Fibroblast of lung (primary cell): ENCODE measurements around the gene PDILT. TPM values are rescaled to one million over a fixed set of nuclear protein-coding genes. Genes with fewer than 3 reads are reported as not detected.
"Not testable (repeated sequence)": the region's sequence is repeated elsewhere in the genome, so short reads cannot be mapped to it uniquely, and the experiment has no call there.

Source experiments
- DNase-seq, 2 donors: peaks; one replicate each; pipeline versions ENCODE4 v3.0.0 to v3.0.0-alpha.2; 2010; ENCODE audit warnings: low read depth in 2 of 2
- H2AFZ ChIP-seq: 2 replicates; pipeline ENCODE4 v1.5.1; 2012; ENCODE audit warnings: low read length, control low read depth, inconsistent platforms
- H3K27ac ChIP-seq: 2 replicates; pipeline ENCODE4 v1.5.1; 2011; ENCODE audit warnings: low read length, control low read depth; ENCODE audit not compliant: insufficient read depth
- H3K27me3 ChIP-seq: 2 replicates; pipeline ENCODE4 v1.5.1; 2011; ENCODE audit warnings: mild to moderate bottlenecking, low read length; ENCODE audit not compliant: control insufficient read depth, insufficient read depth
- H3K36me3 ChIP-seq: 2 replicates; pipeline ENCODE4 v1.5.1; 2011; ENCODE audit warnings: low read length; ENCODE audit not compliant: control insufficient read depth, insufficient read depth
- H3K4me1 ChIP-seq: 2 replicates; pipeline ENCODE4 v1.5.1; 2011; ENCODE audit warnings: low read length; ENCODE audit not compliant: control insufficient read depth, insufficient read depth; ENCODE audit errors: extremely low read depth
- H3K4me2 ChIP-seq: 2 replicates; pipeline ENCODE4 v1.5.1; 2011; ENCODE audit warnings: low read length, control low read depth; ENCODE audit not compliant: insufficient read depth; ENCODE audit errors: extremely low read depth
- H3K4me3 ChIP-seq, 4 experiments: fragments of 200-600 bp in 1 of 4; sonication (generic) in 1 of 4; replicated peaks in 1 of 4; 2 replicates each; pipeline ENCODE4 v1.5.1; 2011 to 2016; ENCODE audit warnings: low read length in 4 of 4, low read depth in 3 of 4, mild to moderate bottlenecking in 3 of 4, control low read depth in 2 of 4, inconsistent platforms in 1 of 4, mixed read lengths in 1 of 4; ENCODE audit not compliant: insufficient read depth in 1 of 4; ENCODE audit errors: control extremely low read depth in 1 of 4
- H3K79me2 ChIP-seq: 2 replicates; pipeline ENCODE4 v1.5.1; 2012; ENCODE audit warnings: mild to moderate bottlenecking, low read length, inconsistent platforms; ENCODE audit not compliant: control insufficient read depth, insufficient read depth
- H3K9ac ChIP-seq: 2 replicates; pipeline ENCODE4 v1.5.1; 2011; ENCODE audit warnings: mild to moderate bottlenecking, low read length, control low read depth; ENCODE audit not compliant: insufficient read depth
- H3K9me3 ChIP-seq: 2 replicates; pipeline ENCODE4 v1.5.1; 2012; ENCODE audit warnings: low read depth, low read length; ENCODE audit not compliant: control insufficient read depth, insufficient read depth
- H4K20me1 ChIP-seq: 2 replicates; pipeline ENCODE4 v1.5.1; 2011; ENCODE audit warnings: low read length; ENCODE audit not compliant: control insufficient read depth, insufficient read depth; ENCODE audit errors: extremely low read depth
- EZH2 ChIP-seq: IDR thresholded peaks from 2 replicates; pipeline ENCODE4 v1.5.1; 2012; ENCODE audit warnings: low read length, control low read depth, mild to moderate bottlenecking; ENCODE audit errors: missing control alignments
- polyA plus RNA-seq, 2 donors: library from polyadenylated mRNA; depleted of rRNA in 1 of 2; stranded (reverse) in 1 of 2; unstranded in 1 of 2; fragments of >200 nt; gene quantifications; 2 replicates each; pipeline ENCODE4 v1.2.1, GENCODE V29; 2011 to 2012; ENCODE audit warnings: missing spikeins in 1 of 2
- total RNA-seq: library from RNA; depleted of rRNA; stranded (reverse); fragments of >200 nt; gene quantifications from 2 replicates; pipeline ENCODE4 v1.2.1, GENCODE V29; 2014
- TF ChIP-seq, protein P1 (sequence below), 2 donors: IDR thresholded peaks in 1 of 2; conservative IDR thresholded peaks in 1 of 2; 1 replicate in 1 of 2; 2 replicates in 1 of 2; pipeline ENCODE4 v1.5.1; 2011 to 2012; ENCODE audit warnings: low read length in 2 of 2, control low read depth in 1 of 2, inconsistent platforms in 1 of 2, low read depth in 1 of 2, mild to moderate bottlenecking in 1 of 2

PDILT gene
- total and polyA plus RNA-seq, 2 donors (not counting 1 experiment from before 2014, with no cell fraction given): not detected

DNA sequence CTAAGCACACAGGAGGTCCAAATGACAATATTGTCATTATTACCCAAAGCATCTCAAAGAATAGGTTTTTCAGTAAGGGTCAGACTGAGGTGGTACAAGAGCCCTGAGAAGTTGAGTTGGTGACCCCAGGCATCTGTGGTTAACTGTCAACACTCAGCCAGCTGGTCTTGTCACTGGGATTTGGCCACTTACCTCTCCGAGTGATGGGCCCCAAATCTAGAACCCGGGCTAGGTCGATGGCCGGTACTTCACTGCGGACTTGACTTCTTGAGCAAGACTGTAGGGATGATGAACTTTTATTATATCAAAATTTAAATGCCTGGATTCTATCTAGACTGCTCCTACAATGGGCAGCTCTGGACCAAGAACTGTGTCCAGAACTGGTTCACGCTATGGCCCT, 88.8 kb downstream of the PDILT start:
- H3K4me1 ChIP-seq: no peaks in the 10 kb centered on the region
- H3K36me3 ChIP-seq: no peaks in the 10 kb centered on the region
- no peaks in the 10 kb centered on the region for H4K20me1 ChIP-seq
- H3K4me2 ChIP-seq: no peak overlapping the region
- H3K27me3 ChIP-seq: no peaks in the 10 kb centered on the region
- TF ChIP-seq, protein P1, sequence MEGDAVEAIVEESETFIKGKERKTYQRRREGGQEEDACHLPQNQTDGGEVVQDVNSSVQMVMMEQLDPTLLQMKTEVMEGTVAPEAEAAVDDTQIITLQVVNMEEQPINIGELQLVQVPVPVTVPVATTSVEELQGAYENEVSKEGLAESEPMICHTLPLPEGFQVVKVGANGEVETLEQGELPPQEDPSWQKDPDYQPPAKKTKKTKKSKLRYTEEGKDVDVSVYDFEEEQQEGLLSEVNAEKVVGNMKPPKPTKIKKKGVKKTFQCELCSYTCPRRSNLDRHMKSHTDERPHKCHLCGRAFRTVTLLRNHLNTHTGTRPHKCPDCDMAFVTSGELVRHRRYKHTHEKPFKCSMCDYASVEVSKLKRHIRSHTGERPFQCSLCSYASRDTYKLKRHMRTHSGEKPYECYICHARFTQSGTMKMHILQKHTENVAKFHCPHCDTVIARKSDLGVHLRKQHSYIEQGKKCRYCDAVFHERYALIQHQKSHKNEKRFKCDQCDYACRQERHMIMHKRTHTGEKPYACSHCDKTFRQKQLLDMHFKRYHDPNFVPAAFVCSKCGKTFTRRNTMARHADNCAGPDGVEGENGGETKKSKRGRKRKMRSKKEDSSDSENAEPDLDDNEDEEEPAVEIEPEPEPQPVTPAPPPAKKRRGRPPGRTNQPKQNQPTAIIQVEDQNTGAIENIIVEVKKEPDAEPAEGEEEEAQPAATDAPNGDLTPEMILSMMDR (conservative IDR thresholded peaks at IDR 0.05 in 1 of 2, IDR thresholded peaks at IDR 0.05 in 1 of 2; ENCODE audit: low read depth in 1 of 2, low read length in 2 of 2): no peak
- no peak for TF ChIP-seq EZH2
- H3K4me3 ChIP-seq: no peak overlapping the region
- H3K79me2 ChIP-seq: no peaks in the 10 kb centered on the region
- DNase-seq: no peak
- H2AFZ ChIP-seq: no peak overlapping the region
- H3K9ac ChIP-seq: no peak overlapping the region
- H3K27ac ChIP-seq: no peak overlapping the region
- H3K9me3 ChIP-seq: no peaks in the 10 kb centered on the region

DNA sequence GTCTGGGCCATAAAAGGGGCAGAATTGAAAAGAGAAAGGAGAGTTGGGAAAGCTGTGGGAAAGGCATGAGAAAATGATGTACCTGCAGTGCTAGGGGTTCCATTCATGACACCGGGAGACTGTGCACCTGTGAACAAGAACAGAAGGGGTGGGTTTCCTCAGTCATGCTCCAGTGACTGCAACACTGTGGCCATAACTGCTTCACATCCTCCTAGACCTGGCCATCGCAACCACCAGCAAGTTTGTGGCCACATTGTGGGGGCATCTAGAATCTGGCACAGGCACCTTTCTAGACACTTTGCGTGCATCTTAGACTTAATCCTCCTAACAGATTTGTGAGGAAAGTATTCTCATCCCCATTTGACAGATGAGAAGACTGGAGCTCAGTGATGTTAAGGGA, 90.0 kb downstream of the PDILT start:
- Histone ChIP-seq H3K27ac (no peak overlapping the region), H3K36me3 (no peaks in the 10 kb centered on the region), H3K9ac (no peak overlapping the region), H4K20me1 (no peaks in the 10 kb centered on the region), H3K79me2 (no peaks in the 10 kb centered on the region), H3K27me3 (no peaks in the 10 kb centered on the region), H3K4me2 (no peak overlapping the region), H2AFZ (no peak overlapping the region), H3K4me3 (no peak overlapping the region), H3K4me1 (no peaks in the 10 kb centered on the region), H3K9me3 (no peaks in the 10 kb centered on the region)
- TF ChIP-seq EZH2: no peak
- TF ChIP-seq, protein P1 (conservative IDR thresholded peaks at IDR 0.05 in 1 of 2, IDR thresholded peaks at IDR 0.05 in 1 of 2; ENCODE audit: low read depth in 1 of 2, low read length in 2 of 2): no peak
- no peak for DNase-seq

DNA sequence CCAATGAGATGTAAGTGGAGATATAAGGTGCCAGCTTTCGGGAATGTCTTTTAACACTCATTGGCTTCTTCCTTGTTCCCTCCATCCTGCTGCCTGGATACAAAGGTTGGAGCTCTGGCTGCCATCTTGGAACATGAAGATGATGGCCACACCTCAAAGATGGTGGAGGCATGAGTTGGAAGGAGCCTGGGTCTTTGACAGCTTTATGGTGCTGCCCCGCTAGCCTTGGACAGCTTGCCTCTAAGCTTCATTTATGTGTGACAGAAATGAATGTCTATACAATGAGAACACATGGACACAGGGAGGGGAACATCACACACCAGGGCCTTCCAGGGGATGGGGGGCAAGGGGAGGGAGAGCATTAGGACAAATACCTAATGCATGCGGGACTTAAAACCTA, 90.8 kb downstream of the PDILT start:
- Histone ChIP-seq H3K9ac (no peak overlapping the region), H2AFZ (no peak overlapping the region)
- TF ChIP-seq, protein P1 (conservative IDR thresholded peaks at IDR 0.05 in 1 of 2, IDR thresholded peaks at IDR 0.05 in 1 of 2; ENCODE audit: low read depth in 1 of 2, low read length in 2 of 2): no peak
- TF ChIP-seq EZH2: no peak

DNA sequence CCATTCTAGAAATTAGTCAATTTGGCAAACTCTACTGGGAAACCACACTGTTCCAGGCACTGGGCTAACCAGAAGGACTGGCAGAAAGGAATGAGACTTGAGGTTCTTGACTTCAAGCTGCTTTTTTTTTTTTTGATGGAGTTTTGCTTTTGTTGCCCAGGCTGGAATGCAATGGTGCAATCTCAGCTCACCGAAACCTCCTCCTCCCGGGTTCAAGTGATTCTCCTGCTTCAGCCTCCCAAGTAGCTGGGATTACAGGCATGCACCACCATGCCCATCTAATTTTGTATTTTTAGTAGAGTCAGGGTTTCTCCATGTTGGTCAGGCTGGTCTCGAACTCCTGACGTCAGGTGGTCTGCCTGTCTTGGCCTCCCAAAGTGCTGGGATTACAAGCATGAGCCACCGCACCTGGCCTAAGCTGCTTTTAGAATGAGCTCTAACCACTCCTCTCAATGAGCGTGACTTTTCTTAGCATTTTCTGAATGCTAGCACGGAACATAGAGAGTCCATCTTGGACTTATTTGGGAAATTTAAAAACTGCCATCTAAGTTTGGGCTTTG, 91.9 kb downstream of the PDILT start:
- not testable (repeated sequence) for H3K4me3 ChIP-seq, H3K27me3 ChIP-seq, H3K27ac ChIP-seq, H3K9me3 ChIP-seq, H4K20me1 ChIP-seq, H3K9ac ChIP-seq, H2AFZ ChIP-seq, H3K4me2 ChIP-seq, H3K4me1 ChIP-seq, DNase-seq, H3K36me3 ChIP-seq, H3K79me2 ChIP-seq

More for the DNA sequence above, 90.8 kb downstream of the PDILT start:
- Histone ChIP-seq H3K4me3 (no peak overlapping the region), H3K27me3 (no peaks in the 10 kb centered on the region), H3K27ac (no peak overlapping the region), H3K4me2 (no peak overlapping the region), H3K9me3 (no peaks in the 10 kb centered on the region), H3K79me2 (no peaks in the 10 kb centered on the region), H3K36me3 (no peaks in the 10 kb centered on the region), H4K20me1 (no peaks in the 10 kb centered on the region), H3K4me1 (no peaks in the 10 kb centered on the region)
- DNase-seq: no peak
